Activated CD4-positive, alpha-beta T cell treated with anti-CD3 and anti-CD28 coated beads, Interleukin-2, amount 50 U/mL, for 24 hours (primary cell): ENCODE measurements around the gene G0S2.
A peak's percentile ranks its signal among the peaks of the same experiment; 100 is the strongest.

Experiments
- DNase-seq, 2 donors: peaks; one replicate each; pipeline ENCODE4 v3.0.0-alpha.2; 2020; ENCODE audit warnings: low read depth in 1 of 2, low spot score in 1 of 2

G0S2 gene

DNA sequence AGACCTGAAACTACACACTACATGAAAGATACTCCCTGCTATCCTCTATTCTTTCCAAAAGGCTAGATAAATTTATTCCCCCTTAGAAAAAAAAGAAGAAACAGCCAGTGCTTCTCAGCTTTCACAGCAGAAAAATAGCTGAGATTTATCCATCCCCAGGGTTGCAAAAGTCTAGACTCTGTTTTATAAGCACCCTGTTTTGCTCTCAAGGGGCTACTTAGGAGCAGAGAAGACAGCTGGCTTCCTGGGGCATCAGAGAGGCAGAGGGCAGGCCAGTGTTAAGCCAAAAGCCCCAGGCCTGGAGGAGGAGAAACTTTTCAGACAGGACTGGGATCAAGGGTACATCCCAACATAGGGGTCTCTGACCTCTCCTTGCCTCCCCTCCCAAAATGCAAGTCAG is 26.9 kb upstream of the G0S2 start:
- DNase-seq = no peak

DNA sequence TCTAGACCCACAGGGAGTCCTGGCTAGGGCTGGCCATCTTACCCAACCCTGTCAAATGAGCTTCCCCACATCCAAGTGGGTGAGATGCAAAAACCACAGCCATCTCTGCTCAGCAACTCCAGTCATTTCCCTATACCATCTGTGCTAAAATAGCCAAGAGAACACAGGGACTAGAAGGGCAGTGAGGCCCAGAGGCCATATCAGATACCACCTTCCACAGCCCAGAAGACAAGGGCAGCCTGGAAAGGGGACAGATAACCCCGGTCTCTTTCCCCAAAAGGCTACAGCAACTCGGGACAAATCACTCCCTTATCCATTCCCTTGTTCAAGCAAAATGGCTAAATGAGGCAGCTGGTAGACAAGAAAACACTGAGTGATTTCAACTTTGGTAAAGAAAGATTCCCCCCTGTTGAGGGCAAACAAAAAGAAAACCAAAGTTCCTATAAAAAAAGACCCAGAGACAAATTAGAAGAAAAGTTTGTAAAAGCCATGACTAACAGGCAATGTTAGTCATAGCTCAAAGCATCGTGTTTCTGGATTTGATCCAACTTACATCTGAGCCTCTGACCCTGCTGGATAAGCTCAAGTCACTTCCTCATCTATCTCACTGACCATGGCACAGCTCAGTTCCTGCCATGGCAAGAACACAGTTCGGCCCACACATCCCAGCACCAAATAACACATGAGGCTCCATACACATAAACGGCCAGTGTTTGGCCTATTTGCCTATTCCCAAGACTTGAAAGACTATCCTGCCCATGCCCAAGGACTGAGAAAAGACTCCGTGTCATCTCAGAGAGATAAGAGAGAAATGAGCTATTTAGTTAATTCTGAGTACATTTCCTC is 26.1 kb upstream of the G0S2 start:
- DNase-seq = no peak

DNA sequence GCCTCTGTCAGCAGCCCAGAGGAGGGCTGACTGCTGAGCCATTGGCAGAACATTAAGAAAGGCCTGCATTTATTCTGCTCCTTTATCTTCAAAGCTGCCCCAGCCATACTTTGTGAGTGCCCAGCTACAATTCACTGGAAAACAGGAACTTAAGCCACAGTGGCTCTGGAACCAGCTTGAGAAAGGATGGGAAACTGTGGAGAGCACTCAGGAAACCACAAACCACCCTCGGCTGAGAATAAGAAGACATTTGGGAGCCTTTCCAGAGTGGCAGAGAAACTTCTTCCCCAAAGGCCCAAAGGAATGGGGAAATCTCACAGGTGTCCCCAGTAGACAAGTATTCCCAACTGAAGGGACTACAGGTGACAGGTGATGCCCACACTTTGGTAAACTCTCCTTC is 24.8 kb upstream of the G0S2 start:
- no peak for DNase-seq

DNA sequence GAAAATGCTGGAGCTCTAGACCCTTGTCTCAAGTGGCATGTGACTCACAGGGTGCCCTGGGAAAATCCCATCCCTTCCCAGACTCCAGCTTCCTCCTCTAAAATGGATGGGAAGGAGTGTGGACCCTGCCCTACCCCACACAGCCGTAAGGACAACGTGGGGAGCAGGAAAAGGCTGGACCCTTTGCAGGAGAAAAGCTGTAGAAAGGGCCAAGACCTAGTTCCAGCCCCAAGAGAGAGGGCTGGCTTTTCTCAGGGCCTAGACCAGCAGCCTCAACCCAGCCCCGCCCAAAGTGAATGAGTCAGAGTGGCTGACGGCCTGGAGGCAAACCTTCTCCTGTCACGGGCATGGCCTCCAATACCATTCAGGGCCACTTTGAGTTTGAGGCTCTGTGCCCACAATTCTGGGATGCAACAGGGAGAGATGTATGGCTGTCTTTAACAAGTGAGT is 24.0 kb upstream of the G0S2 start:
- peak in 1 of 2 donors; percentile 51 for DNase-seq

DNA sequence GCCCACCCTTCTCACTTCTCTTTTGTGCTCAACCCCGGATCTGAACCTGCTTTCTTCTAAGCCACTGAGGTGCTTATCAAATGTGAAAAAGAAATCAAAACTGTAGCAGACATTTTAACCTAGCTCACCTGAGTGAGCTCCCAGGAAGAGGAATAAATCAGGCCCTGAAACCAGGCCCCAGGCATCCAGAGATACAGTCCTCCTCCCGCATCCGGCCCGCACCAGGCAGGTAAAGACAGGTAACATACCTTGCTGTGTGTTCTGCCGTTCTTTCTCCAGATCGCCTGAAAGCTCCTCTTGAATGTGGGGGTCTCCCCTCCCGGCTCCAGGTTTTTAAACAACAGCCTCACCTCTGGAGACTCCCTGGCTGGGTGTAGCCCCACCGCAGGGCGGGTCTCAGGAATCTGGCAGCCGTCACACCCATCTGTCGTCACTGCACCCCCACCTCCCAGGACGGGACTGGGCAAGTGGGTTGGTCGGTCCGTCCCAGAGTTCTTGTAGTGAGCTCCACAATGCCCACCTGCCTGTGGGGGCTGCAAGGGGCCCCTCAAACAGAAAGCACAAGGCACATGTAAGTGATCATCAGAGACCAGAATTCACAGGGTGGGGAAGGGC is 23.0 kb upstream of the G0S2 start, which contains the start of gene LAMB3:
Gene LAMB3, minus strand, starts transcription at position 305 of the 615 bp plus-strand sequence. CDS start 1,481 bp downstream, outside the sequence.
- DNase-seq = no peak

DNA sequence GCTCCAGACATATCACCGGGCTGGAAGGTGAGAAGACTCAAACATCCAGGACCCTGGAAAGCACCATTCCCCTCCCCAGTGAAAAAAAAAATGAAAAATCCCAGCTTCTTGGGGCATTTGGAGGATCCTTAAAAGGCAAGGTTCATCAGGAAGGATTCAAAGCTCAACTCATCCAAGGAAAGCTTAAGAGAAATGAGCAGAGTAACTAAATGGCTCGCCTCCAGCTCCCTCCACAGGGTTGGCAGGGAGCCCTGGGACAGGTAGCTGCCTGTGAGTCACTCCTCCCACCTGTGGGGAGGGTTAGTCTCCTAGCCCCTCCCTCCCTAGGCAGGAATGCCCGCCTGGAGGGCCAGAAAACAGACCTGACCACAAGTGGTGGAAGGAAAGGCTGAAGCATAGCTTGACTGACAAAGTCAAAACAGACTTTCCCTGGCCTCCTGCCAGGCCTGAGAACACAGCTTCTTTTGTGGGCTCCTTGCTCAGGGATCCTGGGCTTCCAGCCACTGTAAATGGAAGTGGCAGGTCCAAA is 22.3 kb upstream of the G0S2 start:
- DNase-seq = peak in 1 of 2 donors; percentile 32

DNA sequence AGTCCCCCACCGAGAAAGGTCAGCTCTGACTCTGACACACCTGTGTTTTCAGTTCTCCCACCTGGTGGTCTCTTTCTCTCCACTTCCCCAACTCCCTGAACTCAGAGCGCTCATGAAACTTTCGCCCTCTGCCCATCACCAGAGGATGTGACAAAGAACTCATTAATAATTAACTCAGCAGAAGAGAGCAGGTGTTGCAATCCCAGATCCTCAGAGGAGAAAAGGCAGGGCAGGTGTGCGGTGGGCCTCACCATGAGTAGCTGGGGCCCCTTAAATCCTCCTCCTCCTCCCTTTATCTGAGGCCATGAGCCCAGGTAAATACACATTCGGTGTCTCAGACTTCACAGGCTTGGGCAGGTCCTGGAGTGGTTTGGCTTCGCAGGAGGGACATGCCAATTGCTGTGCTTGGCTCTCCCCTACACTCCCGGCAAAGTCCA is 21.3 kb upstream of the G0S2 start:
- no peak for DNase-seq

DNA sequence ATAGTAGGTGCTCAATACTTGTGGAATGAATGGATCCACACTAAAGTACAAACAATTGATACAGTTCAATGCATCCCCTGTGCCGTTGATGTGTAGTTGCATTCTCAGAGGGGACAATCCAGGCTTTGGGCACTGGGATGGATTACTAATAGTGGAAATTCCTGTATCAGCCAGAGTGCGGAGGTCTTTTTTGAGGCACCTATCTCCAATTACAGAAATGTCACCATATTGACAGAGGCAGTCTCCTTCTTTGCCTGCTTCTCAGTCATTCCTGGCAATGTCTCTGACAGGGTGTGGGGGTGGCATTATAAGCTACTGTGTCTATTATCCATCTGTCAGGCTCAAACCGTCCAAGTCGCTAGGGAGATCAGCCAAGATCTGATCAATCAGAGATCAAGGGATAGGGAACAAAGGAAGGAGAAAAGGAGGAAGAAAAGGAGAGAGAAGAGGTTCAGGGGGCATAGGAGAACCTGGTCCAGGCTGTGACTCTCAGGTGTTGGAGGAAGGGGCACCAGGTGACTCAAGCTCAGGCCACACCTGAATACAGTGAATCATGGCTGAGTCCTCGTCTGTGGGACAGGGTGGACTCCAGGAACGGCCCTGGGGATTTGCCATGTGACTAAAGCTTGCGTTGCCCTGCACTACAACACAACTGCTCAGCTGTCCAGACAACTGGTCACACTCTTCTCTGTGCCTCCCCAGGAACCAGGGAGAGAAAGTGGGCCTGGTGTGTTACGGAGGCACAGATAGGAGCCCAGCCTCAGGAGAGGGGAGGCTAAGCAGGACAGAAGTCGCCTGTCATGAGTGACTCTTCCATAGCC is 19.6 kb upstream of the G0S2 start:
- no peak for DNase-seq

DNA sequence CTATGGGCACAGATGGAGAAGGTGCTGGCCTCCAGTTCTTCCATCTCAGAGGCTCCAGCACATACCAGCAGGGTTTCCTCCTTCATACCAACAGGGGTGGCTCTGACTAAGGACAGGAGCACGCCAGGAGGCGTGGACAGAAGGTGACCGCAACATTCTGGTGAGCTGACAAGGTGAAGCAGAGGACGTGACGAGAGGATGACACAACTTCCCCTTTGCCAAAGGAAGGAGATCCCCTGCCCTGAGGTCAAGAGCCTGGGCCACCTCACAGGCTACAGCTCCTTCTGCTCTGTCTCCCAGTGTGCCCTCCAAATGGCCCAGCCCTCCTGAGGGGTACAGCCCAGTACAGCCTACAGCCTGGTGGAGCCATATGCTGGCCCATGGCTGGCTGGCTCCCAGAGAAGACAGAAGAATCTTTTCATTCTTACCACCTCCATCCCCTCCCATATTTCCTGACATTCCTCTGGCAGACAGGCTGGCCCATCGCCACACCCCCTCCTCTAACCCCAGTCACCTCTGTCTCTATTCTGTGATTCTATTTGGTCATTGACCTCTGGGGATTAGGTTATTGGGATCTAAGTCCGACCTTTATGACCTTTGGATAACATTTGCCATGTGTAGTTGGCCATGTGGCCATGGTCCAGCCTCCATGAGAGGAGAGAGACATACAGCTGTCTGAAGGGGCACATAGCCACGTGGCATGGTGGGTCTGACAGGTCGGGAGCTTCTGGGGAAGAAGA is 17.9 kb upstream of the G0S2 start:
- no peak for DNase-seq

DNA sequence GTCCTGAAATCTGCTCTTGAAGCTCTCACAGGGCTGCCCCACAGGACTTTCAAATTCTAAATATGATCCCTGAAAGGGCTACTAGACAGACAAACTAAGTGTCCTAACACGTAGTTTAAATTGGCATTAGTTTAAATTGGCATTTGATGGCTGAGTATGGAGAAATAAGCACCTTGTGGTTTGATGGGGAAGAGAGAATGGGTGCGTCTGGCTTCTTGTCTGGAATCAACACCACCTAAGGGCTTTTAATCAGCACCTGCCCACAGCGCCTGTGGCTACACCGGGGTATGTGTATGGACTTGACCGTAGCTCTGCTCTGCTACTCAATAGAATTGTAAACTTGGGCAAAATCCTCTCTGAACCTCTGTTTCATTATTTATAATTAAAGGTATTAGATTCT is 17.3 kb upstream of the G0S2 start:
- no peak for DNase-seq

DNA sequence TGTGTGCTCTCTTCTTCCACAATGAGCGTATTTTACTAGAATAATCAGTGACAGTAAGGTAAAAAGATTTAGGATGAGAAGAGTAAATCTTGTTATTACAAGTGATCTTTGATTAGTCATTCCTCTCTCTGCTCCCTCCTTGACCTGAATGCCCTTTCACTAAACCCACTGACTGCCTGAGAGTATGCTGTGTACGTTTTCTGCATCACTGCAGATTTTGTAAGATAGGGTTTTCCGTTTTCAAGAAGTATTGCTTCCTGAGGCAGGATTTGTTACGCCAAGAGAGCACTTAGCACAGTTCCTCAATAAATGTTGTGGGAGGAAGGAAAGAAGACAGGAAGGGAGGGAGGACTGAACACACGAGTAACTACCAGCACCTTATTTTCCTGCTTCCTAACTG is 15.3 kb upstream of the G0S2 start:
- DNase-seq = no peak

DNA sequence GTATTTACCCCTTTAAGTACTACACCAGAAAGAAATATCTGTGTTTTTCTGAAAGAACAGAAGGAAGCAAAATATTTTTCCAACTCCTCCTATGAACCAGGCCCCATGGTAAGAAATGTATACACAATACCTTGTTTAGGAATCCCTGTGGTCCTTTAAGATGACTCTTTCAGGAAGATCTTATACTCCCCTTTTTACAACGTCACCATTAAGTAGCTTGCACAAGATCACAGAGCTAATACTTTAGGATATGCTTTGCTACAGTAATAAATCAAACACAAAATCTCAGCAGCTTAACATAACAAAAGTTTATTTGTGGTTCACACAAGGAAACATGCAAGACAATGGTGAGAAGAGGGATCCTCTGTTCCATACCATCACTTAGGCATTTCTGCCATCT is 14.1 kb upstream of the G0S2 start:
- DNase-seq = no peak

DNA sequence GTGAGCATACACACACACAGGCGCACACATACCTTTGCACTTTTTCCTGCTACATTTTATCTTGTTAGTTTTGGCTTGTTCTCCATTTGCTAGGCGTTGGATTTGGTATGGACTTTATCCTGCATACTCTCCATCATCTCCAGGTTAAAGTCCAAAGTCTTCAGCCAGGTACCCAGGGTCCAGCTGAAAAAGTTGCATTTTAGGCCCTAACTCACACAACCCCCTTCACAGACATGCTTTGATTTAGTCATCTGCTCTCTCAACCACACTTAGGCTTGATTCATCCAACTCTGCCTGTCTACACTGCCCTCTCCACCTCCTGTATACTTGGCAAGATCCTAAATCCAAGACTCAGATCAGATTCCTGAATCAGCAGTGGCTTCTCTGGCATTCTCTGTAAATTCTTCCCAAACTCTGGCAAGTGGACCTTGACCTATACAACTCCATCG is 12.3 kb upstream of the G0S2 start:
- DNase-seq = no peak

DNA sequence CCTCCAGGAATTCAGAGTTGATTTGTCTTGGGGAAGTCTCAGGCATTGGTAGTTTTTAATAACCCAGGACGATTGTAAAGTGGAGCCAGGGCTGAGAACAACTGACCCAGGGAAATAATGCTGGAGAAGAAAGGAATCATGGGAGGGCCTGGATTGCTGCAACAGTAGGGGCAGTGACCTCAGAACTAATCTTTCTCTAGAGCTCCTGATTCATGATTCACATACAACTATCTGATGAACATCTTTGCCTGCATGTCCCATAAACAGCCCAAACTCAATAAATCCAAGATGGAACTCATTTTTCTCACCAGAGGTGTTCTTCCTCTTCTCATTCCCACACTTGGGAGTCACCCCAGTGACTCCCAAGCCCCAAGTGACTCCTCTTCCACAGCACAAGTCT is 8.1 kb upstream of the G0S2 start:
- DNase-seq = no peak

DNA sequence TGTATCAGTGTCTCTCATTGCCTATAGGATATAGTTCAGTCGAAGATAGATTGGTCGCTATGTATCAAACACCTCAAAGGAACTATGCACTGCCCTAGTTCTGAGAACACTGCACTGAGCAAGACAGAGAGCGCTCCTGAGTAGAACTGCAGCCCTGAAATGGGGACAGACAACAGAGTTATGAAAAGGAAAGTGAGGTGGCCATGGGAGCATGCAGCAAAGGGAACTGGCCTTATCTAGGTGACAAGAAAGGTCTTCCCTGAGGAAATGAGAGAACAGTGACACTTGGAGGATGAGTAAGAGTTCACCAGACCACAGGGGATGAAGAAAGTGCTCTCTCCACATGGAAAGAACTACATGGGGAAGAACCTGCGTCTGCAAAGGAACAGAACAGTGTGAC is 7.5 kb upstream of the G0S2 start:
- DNase-seq = no peak

DNA sequence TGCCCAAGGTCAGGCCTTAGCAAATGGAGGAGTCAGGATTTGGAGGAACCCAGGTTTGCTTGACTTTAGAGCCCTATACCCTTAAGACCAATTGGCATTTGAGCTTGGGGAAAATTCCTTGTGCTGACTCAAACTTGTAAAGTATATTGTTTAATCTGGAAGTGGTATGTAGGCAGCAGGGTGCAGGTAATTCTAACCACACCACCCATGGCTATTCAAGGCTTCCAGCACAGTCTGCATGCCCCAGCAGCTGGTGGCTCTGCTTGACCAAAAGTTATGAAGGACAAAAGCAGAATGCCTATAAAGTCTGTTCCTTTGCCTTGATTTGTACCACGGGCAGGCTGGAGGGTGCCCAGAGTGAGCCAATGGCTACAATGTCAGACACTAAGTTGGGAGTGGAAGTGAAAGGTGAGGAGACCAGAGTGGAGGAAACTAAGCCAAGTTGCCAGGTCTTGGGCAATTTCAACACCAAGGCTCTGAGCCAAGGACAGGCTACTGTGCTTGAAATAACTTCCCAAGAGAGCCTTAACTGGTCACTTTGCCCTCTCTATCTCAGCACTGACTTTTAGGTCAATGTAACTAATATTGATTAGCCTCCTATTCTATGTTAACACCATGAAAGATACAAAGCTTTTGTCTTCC is 4.7 kb upstream of the G0S2 start:
- DNase-seq = no peak

DNA sequence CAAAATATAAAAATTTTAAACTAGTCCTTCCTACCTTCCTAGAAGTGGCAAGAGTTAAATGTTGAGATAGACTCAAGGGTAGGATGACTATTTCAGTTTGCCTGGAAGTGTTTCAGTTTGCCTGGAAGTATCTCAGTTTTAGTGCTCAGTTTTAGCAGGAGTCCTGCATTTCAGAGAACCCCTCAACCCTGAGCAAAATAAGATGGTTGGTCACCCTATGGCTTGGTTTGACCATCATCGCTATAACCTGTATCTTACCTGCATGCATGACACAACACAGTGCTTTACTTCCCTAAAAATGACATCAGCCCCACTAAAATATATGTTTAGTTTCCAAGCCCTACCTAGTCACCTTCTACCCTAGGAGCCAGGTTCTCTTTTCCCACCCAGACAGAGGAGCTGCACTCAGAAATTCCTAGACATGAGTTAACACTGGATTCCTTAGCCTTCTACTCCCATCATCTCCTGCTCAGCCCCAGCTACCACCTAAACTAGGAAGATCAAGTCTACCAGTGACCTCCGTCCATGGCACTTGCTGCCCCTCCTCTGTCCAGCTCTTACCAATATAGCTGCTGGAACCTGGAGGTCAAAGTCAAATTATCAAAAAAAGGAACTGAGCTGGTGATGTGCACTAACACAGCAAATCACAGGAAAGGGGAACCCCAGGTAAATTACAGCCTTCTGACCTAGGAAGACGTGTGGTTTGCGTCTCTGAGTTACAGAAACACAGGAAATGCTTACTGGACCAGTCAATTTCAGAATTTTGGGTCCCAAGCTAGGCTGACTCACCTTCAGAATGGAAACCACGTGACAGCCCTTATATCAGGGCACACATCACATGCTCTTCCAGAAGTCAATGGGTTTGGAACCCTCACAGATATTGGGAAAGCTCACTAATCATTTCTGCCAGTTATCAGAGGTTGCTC is 2.2 kb upstream of the G0S2 start:
- DNase-seq = peak in 1 of 2 donors; percentile 19

DNA sequence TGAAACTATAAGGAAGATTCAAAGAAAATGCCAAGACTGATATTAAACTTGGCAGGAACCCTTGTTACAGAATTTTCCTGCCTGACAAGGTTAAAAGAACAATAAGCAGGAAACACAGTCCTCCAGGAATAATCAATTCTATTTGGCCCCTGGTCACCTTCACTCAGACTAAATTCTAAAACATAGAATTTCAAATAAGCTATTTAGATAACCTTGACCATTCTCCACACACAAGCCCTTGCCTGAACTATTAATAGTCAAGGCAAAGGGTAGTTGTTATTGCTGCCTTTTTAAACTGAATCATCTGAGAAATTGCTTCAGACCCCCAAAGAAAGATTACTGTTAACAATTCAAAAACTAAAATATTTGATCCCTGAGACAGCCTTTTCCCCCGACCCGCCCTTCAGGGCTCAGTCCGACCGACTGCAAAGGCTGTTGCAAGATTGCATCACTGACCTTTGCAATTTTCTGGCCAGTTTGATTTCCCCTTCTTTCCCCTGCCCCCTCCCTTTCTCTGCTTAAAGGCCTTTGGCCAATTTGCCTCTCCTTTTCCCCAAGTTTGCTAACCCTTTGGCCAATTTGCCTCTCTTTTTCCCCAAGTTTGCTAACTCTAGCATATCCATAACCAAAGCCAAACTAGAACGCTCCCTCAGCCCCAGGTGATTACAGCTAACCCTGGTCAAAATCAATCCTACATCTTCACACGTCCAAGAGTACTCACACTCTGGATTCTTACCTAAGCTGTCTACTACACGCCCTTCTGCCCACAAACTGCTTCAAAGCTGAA is 1.4 kb upstream of the G0S2 start:
- no peak for DNase-seq
